Activated CD4-positive, alpha-beta T cell treated with anti-CD3 and anti-CD28 coated beads, Interleukin-2, amount 50 U/mL, for 4 hours (primary cell): ENCODE measurements around the gene NINL.
"Not testable (repeated sequence)": the region's sequence is repeated elsewhere in the genome, so short reads cannot be mapped to it uniquely, and the experiment has no call there.

Experiments used
- DNase-seq, 2 experiments: peaks; one replicate each; pipeline ENCODE4 v3.0.0-alpha.2; 2020

Gene NINL

DNA sequence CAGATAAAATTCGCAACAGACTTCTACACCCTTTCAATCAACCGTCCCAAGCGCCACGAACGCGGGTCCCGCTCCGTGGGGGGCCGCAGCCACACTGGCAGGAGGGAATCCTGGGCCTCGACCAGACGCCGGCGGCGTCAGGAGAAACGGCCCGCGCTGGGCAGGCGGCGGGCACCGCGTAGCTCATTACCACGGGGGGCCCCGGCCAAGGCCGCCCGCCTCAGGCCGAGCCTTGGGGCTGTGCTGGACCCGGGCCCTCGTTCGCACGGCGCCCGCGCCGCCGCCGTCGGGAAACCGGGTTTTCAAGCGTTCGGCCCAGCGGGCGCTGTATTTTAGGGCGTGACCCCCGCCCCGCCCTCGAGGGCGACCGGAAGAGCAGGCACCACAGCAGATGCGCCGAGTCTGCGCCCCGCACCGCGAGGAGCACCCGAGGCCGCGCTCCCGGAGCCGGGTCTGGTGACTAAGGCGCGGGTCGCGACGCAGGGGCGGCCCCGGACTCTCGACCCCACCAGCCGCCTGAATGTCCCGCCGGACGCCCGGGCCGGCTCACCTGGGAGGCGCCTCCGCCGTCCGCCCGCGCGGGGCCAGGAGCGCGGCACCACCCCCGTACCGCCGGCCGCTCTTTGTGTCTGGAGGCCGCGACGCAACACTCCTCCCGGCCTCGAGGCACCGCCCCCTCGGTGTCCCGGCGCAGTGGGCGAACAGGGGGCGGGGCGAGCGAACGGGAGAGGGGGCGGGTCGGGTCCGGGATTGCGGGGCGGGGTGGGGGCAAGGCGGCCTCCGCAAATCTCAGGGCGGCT is at the start of gene NINL:
Gene NINL, minus strand, starts transcription at position 627 of the 800 bp plus-strand sequence. CDS start 58,944 bp downstream, outside the sequence.
- peak; percentile 33 to 37 for DNase-seq

DNA sequence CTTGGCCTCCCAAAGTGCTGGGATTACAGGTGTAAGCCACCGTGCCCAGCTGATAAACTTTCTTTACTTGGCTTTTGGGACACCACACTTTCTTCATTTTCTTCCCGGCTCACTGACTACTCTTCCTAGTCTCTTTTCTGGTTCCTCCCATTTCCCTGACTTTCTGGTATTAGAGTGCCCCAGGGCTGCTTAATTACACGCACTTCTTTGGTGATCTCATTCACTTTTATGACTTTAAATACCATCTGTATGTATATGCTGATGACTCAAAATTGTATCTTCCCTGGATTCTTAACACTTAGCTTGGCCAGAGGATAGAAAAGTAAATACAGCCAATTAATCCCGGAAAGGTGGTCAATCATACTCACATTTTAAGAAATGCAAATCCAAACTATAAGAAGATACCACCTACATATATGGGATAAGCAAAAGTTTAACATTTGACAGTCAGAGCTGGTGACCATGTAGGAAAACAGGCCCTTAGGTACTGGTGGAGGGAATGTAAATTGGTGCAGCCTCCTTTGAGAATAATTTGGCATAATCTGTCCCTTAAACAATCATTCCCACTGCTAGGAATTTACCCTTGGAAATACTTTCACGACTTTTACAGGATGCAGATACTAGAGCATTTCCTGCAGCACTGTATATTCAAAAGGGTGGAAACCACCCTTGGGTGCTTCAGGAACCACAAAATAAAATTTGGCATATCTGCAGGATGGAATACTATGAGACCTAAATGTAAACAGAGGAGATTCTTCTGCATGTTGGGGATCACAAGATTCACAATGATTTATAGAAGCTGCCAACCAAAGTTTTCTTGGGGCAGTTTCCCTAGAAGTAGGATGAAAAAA is 47.8 kb upstream of the NINL start:
- DNase-seq: no peak

DNA sequence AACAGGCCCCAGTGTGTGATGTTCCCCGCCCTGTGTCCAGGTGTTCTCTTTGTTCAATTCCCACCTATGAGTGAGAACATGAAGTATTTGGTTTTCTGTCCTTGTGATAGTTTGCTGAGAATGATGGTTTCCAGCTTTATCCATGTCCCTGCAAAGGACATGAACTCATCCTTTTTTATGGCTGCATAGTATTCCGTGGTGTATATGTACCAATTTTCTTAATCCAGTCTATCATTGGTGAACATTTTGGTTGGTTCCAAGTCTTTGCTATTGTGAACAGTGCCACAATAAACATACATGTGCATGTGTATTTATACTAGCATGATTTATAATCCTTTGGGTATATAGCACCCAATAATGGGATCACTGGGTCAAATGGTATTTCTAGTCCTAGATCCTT is 45.3 kb upstream of the NINL start:
- DNase-seq: not testable (repeated sequence)

DNA sequence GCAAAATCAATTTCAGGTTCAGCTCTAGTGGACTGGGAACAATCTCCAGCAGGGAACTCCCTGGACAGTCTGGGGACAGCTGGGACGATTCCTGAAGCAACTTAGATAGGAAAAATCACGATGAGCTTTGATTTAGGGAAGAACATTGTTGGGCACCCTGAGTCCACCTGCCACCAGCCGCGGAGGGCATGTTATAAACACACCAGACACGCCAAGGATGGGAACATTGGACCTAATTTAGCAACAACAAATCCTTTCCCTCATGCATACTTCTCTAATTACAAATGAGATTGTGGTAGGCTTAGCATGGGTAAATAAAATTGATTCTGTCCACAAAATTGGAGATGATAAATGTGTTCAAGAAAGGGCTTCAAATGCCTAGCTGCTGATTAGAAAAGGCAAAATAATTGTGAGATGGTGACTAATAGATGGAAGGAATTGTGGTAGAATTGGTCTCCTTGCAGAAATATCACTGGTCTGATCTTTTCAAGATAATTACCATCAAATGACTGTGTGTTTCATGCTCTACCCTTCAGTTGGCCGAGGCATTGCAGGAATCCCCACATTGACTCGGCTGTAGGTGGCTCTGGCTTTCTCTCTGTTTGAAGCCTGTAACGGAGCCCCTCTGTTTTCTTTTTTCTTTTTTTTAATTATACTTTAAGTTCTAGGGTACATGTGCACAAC is 44.6 kb upstream of the NINL start:
- no peak for DNase-seq

DNA sequence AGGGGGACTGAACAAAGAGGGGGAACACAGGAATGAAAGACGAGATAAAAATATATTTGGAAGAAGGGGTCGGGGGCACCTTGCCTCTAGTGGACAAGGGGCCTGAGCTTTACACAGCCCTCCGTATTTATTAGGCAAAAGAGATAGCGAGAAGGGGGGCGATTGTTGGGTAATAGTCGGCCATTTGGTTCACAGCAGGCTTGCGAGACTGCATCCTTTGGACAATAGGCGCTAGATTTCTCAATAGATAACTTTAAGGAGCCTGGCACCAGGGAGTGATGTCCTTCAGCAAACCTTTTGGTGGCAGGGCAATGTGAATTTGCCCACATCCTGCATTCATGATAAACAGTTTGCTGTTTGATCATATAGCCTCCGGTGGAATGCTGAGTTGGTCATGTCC is 41.4 kb upstream of the NINL start:
- no peak for DNase-seq

DNA sequence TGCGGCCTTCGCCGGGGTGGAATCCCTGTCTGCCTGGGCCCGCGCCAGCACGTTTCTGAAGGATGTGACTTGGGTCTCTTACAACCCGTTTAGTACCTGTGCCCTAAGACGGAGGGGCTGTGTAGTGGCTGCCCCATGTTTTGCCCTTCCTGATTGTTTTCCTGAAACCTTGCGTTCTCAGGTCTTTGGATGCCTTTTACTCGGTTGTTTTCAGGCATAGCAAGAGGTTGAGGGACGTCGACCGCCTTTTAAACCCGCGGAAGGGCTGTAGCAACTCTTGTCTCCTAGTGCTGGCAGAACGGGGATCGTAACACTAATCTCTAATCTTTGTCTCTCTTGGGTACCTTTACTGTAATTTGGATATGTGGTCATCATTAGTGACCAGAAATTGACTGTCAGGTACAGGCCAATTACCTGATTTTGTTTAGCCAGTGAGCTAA is 39.2 kb upstream of the NINL start:
- DNase-seq: peak in 1 of 2 experiments; percentile 18

DNA sequence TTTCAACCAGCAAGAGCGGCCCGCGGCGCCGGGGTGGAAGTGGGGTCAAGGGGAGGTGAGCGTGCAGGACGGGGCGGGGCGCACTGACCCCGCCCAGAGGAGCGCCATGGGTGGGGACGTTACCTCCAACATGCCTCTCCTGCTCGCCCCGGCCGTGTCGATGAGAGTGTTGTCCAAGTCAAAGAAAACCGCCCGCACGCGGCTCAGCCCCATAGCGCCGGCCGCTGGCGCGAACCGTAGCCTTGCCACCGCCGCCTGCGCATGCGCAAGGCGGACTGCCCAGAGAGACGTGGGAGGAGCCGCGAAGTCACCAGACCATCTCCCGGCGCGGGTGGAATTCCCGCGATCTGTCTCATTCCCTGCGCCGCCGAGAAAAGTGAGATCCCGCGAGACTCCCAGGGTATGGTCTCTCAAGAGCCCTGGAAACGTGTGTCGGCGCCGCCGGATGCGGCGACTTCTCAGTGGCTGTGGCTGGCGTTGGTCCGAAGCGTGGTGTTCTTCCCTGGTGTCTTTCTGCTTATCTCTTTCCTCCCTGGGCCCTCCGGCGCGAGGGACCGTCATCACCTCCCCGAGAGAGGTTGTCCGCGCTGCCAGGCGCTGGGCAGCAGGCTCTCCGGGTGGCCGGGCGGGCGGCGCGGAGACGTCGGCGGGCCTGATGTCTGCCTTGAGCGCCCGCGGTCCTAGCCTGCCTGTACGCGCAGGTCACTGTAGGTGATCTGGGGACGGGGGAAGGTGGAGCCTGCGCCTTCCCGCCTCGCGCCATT is 38.6 kb upstream of the NINL start, which contains the start of gene NANP:
Gene NANP, minus strand, starts transcription at position 279 of the 764 bp plus-strand sequence. Its CDS starts 66 bp downstream, at position 213.
- peak; percentile 78 to 83 for DNase-seq

DNA sequence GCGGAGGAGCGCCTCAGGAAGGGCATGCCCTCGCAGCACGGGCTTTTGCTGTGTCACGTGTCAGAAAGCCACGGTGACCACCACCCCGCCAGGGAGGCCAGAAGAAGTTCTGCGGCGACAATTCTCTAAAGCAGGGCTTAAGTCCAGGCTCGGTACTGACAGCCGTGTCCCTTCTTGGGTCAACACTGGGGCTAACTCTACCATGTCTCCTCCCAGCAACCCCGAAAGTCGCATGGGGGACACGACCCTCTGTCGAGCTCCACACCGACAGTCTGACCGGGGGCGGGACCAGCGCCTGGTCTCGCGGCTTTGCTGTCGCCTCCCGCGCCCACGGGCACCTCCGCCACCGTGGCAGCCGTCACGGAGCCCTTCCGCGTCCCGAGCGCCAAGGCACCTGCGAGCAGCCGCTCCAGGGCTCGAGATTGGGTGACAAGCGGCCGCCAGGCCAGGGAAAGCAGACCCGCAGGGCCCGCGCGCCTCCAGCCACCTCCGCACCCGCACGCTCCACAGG is 37.9 kb upstream of the NINL start:
- DNase-seq: peak in 1 of 2 experiments; percentile 0

DNA sequence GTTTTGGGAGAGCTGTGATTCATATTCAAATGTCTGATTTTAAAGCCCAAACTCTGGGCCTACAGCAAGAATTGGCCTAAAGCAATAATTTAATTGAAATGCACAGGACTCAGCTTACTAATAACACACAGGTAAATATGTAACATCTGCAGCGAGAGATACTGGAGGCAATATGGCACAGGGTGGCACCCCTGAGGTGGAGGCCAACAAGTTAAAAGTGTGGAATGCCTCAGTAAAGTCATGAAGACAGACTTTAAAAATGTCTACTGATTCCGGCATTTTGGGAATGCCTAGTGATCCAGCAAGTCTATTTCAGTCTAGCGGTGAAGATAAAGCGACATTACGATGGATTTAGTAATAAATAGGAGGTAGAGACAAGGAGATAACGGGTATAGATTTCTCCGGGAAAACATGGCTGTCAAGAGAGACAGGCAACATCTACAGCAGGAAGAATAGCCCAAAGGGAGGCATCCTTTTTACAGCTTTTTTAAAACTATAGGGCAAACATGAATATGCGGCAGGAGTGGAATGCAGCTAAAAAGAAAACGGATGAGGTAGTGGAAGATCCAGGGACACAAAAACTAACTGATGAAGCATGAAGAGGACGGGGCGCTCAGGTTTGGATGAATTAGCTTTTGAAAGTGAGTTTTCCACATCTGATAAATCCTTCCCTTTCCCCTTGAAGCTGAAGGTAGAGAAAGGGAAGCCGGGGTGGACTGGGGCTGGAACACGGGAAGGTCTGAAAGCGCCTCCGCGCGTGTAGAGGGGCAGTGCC is 37.3 kb upstream of the NINL start:
- peak in 1 of 2 experiments; percentile 2 for DNase-seq

DNA sequence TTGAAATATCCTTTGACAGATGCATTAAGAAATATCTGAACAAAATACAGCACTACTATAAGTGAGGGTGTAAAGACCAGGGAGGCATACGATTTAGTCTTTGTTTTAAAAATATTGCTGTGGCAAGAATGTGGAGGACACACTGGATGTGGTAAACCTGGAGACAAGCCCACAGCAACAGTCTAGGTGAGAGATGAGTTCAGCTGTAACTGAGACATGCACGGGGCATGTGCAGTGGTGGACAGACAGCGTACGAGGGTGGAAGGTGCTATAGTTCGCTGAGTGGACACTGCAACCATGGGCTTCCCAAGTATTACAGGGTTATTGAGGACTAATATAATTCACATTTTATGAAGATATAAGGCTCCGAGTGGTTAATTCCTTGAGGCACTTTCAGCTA is 36.7 kb upstream of the NINL start:
- DNase-seq: no peak

DNA sequence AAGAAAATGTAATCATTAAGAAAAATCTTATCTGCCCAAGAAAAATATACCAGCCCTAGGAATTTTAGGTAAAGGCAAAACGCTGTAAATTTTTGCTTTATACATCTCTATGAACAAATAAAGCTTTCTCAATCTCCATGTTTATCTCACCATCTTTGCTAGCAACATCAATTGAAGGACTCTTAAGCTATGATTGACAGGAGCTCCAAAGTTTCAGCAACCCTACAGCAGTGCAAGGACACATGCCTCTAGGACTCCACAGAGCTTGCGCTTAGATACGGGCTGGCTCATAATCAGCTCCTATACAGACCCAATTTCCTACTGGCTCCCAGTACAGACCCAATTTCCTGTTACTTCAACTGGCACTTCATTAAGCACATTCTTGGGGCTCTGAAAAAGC is 34.2 kb upstream of the NINL start:
- no peak for DNase-seq

DNA sequence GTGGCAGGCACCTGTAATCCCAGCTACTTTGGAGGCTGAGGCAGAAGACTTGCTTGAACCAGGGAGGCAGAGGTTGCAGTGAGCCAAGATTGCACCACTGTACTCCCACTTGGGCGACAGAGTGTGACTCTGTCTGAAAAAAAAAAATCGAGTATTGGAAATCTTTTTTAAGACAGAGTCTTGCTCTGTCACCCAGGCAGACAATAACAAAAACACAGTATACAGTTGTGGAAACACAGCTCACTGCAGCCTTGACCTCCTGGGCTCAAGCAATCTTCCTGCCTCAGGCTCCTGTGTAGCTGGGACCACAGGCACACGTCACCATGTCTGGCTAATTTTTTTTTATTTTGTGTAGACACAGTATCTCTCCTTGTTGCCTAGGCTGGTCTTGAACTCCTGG is 23.4 kb upstream of the NINL start:
- DNase-seq: no peak

DNA sequence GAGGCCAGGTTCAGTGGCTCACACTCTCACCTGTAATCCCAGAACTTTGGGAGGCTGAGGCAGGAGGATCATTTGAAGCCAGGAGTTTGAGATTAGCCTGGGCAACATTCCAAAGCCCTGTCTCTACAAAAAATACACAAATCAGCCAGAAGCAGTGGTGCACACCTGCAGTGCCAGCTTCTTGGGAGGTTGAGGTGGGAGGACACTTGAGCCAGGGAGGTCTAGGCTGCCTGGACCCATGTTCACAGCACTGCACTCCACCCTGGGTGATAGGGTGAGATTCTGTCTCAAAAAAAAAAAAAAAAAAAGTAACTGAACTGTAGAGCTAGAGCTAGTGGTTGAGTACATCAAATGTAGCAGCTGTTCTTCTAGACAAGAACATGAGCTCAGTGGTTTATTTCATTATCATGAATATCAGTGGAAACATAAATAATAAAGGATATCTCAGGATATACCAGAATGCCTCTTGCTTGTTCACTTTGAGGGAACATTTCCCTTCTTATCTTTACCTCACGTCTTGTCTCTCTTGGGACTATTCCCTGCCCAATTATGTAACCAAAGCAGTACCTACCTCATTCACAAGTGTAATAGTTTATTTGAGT is 20.9 kb upstream of the NINL start:
- DNase-seq: no peak

DNA sequence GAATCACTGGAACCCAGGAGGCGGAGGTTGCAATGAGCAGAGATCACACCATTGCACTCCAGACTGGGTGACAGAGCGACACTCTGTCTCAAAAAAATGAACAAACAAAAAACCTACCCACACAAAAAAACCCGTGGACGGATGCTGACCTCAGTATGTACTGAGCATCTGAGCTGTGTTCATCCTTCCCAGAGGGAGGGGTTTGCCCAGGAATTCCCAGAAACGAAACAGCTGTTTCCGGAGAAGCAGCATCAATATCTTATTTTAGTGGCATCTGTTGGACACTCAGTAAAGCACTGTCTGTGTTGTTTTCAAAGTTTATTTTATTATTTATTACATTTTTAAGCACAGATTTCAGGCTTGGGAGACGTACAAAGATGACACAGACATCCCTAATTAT is 19.8 kb upstream of the NINL start:
- no peak for DNase-seq

DNA sequence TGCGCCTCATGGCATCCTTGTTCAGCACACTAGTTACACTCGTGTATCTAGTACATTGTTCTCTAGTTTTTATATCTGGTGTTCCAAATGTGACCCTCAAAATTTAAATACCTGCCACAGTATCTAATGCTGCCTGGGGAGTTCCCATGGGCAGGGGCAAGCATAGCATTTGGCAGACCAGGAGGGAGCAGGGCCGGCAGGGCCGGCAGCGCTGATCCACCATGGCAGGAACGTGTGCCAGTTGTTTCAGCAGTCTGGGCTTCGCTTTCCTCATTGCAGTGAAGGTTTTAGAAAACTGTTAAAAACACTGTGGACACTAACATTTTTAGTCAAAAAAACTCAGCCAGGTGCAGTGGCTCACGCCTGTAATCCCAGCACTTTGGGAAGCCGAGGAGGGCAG is 19.3 kb upstream of the NINL start:
- DNase-seq: no peak

DNA sequence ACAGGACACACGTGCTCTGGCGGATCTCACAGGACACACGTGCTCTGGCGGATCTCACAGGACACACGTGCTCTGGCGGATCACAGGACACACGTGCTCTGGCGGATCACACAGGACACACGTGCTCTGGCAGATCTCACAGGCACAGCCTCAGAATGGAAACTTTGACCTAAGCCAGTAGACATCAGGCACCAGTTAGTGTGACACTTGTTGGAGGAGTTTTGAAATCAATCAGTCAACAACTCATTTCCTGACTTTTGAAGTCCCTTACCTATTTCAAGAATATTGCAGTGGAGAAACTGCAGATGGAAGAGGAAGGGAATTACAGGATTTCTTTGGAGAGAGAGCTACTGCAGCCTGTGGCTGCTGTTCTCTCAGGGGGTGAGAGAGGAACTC is 17.6 kb upstream of the NINL start:
- not testable (repeated sequence) for DNase-seq

DNA sequence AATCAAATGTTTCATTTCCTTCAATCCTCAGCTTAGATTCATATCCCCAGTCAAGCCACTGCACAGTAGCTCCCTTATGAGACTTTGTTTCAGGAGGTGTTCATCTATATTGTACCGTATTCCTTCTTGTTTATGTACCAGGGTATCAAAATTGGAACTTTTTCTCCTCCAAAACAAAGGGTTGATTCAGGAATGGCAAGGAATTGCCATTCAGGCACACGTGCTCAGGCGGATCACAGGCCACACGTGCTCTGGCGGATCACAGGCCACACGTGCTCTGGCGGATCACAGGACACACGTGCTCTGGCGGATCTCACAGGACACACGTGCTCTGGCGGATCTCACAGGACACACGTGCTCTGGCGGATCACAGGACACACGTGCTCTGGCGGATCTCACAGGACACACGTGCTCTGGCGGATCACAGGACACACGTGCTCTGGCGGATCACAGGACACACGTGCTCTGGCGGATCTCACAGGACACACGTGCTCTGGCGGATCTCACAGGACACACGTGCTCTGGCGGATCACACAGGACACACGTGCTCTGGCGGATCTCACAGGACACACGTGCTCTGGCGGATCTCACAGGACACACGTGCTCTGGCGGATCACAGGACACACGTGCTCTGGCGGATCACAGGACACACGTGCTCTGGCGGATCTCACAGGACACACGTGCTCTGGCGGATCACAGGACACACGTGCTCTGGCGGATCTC is 17.0 kb upstream of the NINL start:
- not testable (repeated sequence) for DNase-seq

DNA sequence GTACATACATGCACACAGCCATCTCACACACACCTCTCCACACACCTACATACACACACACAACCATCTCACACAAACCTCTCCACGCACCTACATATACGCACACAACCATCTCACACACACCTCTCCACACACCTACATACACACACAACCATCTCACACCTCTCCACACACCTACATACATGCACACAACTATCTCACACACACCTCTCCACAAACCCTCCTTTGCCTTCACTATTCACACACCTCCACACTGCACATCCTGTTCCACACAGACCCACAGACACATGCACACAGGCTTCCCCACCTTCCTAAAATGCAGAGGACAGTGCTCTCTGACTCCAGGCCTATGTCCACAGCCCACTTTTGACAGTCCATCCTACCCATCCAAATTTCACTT is 16.3 kb upstream of the NINL start:
- no peak for DNase-seq

DNA sequence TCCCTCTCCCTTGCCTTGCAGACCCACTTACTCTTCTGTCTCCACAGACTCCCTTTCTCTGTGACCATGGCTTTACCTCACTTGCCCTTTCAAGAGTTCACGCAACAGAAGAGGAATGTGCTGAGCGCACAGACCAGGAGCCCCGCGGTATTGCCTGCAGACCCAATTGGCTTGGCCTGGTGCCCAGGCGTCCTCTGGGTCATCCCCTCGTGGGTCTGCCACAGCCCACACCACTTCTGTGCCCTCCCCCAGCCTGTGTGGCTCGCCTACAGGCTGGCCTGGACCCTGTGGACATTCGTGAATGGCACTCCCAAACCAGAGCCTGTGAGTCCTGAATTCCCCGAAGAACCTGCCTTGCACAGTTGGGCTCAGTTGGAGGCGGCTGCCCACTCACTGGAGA is 15.3 kb upstream of the NINL start:
- DNase-seq: no peak

DNA sequence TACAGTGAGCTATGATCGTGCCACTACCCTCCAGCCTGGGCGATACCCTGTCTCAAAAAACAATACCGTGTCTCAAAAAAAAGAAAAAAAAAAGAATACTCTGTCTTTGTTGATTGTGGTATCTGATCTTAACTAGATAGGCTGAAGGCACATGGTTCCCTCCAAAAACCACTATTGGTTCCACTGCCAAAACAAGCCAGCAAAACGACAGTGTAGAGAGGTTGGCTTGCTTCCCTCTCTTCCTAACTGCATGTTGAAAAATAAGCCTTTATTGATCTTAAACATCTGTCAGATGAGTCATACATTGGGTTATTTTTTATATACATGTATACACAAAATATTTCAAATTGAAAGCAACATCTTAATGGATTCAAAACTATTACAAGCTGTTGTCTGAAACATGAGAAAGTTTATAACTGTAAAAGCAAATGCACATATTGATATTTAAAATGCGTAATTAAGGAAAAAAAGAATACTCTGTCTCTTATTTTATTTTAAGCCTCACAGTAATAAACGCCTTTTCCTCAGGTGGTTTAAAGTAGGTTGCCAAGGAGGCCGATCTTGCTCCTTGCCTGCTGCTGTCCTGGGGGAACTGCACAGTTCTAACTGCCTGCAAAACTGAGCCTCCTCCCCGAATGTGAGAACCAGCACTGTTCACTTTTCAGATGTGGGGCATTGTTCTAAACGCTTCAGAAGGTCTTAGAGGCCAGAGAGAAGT is 7.0 kb upstream of the NINL start:
- DNase-seq: no peak
